H1 (cell line): ENCODE data around the gene MAP7D1. TPM values are rescaled to one million over a fixed set of nuclear protein-coding genes. Genes with fewer than 3 reads are reported as not detected.

Experiments used
- BACH1 ChIP-seq: IDR thresholded peaks from 2 replicates; pipeline ENCODE4 v1.6.1; 2012; ENCODE audit warnings: low read length, improper control_type of control experiment
- CREB1 ChIP-seq: IDR thresholded peaks from 2 replicates; pipeline ENCODE4 v1.6.1; 2012; ENCODE audit warnings: inconsistent platforms
- CTBP2 ChIP-seq: IDR thresholded peaks from 2 replicates; pipeline ENCODE4 v1.7.0; 2011; ENCODE audit warnings: borderline replicate concordance, mild to moderate bottlenecking, moderate library complexity, mixed read lengths, low read length; ENCODE audit not compliant: insufficient read depth, insufficient read length
- EP300 ChIP-seq, 2 experiments: IDR thresholded peaks; 1 replicate in 1 of 2; 2 replicates in 1 of 2; pipeline ENCODE4 v1.6.1; 2011 to 2012; ENCODE audit warnings: low read depth in 2 of 2, low read length in 2 of 2, mild to moderate bottlenecking in 2 of 2, borderline replicate concordance in 1 of 2, inconsistent platforms in 1 of 2, moderate library complexity in 1 of 2
- FOSL1 ChIP-seq: IDR thresholded peaks from 2 replicates; pipeline ENCODE4 v1.6.1; 2011; ENCODE audit warnings: mild to moderate bottlenecking, low read depth, low read length, moderate library complexity; ENCODE audit not compliant: insufficient read depth
- GABPA ChIP-seq: IDR thresholded peaks from 2 replicates; pipeline ENCODE4 v1.6.1; 2011; ENCODE audit warnings: mild to moderate bottlenecking, low read length, moderate library complexity, borderline replicate concordance; ENCODE audit not compliant: insufficient read depth
- GTF2F1 ChIP-seq: IDR thresholded peaks from 2 replicates; pipeline ENCODE4 v1.6.1; 2012; ENCODE audit warnings: low read depth, low read length, improper control_type of control experiment, borderline replicate concordance
- KDM4A ChIP-seq: IDR thresholded peaks from one replicate; pipeline ENCODE4 v1.7.1; 2012; ENCODE audit warnings: low read depth, mild to moderate bottlenecking, moderate library complexity, low read length, inconsistent platforms; ENCODE audit not compliant: severe bottlenecking
- NRF1 ChIP-seq: IDR thresholded peaks from 2 replicates; pipeline ENCODE4 v1.6.1; 2011; ENCODE audit warnings: mild to moderate bottlenecking, low read depth, low read length, improper control_type of control experiment
- PHF8 ChIP-seq: fragments of 200-600 bp; sonication (generic); conservative IDR thresholded peaks from 2 replicates; pipeline ENCODE4 v1.7.1; 2012; ENCODE audit warnings: low read depth, mild to moderate bottlenecking, inconsistent platforms, low read length, moderate library complexity
- RFX5 ChIP-seq: IDR thresholded peaks from 2 replicates; pipeline ENCODE4 v1.6.1; 2011; ENCODE audit warnings: low read depth, low read length, improper control_type of control experiment, borderline replicate concordance
- SAP30 ChIP-seq: fragments of 300-600 bp; sonication (generic); IDR thresholded peaks from 2 replicates; pipeline ENCODE4 v1.7.1; 2012; ENCODE audit warnings: low read length, moderate library complexity, mild to moderate bottlenecking, inconsistent platforms; ENCODE audit not compliant: insufficient read depth, insufficient replicate concordance
- TAF1 ChIP-seq: IDR thresholded peaks from 2 replicates; pipeline ENCODE4 v1.6.1; 2011; ENCODE audit warnings: mild to moderate bottlenecking, low read depth, low read length
- TAF7 ChIP-seq: optimal IDR thresholded peaks from 2 replicates; pipeline ENCODE3; 2011; ENCODE audit warnings: low read depth, mild to moderate bottlenecking, inconsistent platforms, low read length, moderate library complexity, borderline replicate concordance
- TBP ChIP-seq: IDR thresholded peaks from 2 replicates; pipeline ENCODE4 v1.6.1; 2011; ENCODE audit warnings: low read depth, low read length, improper control_type of control experiment
- TCF12 ChIP-seq: IDR thresholded peaks from 2 replicates; pipeline ENCODE4 v1.6.1; 2011; ENCODE audit warnings: low read depth, mild to moderate bottlenecking, low read length
- TEAD4 ChIP-seq: IDR thresholded peaks from 2 replicates; pipeline ENCODE4 v1.6.1; 2012; ENCODE audit warnings: low read depth, low read length, inconsistent platforms, mixed read lengths
- YY1 ChIP-seq: IDR thresholded peaks from 2 replicates; pipeline ENCODE4 v1.6.1; 2011; ENCODE audit warnings: low read depth, mild to moderate bottlenecking, low read length
- polyA plus RNA-seq, 7 experiments: library from polyadenylated mRNA; depleted of rRNA in 3 of 7; stranded (reverse) in 5 of 7; unstranded in 2 of 7; fragments of >200 nt in 5 of 7; fragments of 200-250 nt in 2 of 7; gene quantifications; 1 replicate in 5 of 7; 2 replicates in 1 of 7; 4 replicates in 1 of 7; pipeline versions ENCODE4 v1.2.1 to v1.2.3, GENCODE V29; 2011 to 2013; ENCODE audit warnings: missing spikeins in 2 of 7, mixed read lengths in 2 of 7
- total RNA-seq: library from RNA; stranded (reverse); fragmentation: NEBNext Ultra II Directional; extraction: Animal tissue kit (Norgen Biotek cat#: 25700); gene quantifications from 2 replicates; pipeline ENCODE4 v1.2.1, GENCODE V29; 2021
- TF ChIP-seq, protein P1 (sequence below): IDR thresholded peaks from 2 replicates; pipeline ENCODE4 v1.6.1; 2012; ENCODE audit warnings: inconsistent platforms
- TF ChIP-seq, protein P2 (sequence below): IDR thresholded peaks from 2 replicates; pipeline ENCODE4 v1.6.1; 2012; ENCODE audit warnings: low read length, inconsistent platforms

Gene MAP7D1
- total and polyA plus RNA-seq, 2 of the 8 experiments (the other 6 are each of a cell fraction or from before 2014, with no cell fraction given), result 18.2 to 52.4 TPM

DNA sequence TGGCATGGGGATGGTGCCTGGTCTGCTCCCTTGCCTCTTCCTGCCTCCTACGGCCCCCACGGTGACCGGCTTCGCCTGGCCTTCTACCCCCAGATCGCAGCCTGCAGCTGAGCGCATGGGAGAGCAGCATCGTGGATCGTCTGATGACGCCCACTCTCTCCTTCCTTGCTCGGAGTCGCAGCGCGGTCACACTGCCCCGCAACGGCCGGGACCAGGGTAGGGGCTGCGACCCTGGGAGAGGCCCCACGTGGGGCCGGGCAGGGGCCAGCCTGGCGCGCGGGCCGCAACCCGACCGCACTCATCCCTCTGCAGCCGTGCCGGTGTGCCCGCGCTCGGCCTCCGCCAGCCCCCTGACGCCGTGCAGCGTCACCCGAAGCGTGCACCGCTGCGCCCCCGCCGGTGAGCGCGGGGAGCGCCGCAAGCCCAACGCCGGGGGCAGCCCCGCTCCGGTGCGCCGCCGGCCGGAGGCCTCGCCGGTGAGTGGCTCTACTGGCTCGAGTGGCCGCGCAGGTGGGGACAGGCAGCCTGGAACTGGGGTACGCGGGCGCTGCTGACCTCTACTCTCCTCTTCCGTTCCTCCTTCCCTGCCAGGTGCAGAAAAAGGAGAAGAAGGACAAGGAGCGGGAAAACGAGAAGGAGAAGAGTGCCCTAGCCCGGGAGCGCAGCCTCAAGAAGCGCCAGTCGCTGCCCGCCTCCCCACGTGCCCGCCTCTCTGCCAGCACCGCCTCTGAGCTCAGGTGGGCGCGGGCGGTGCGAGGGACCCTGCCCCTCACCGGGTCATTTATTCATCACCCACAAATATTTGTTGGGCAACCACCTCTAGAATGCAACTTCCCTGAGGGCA lies 20.4 kb downstream of the MAP7D1 start (continued):
- TF ChIP-seq GTF2F1 (no peak), KDM4A (no peak), TAF7 (peak; percentile 34), PHF8 (no peak), BACH1 (peak; percentile 56), FOSL1 (no peak), NRF1 (no peak), TCF12 (no peak), SAP30 (no peak), EP300 (IDR thresholded peaks at IDR 0.05; ENCODE audit: borderline replicate concordance in 1 of 2, low read depth in 2 of 2, low read length in 2 of 2) (no peak), TEAD4 (no peak), CREB1 (peak; percentile 92), YY1 (peak; percentile 43; the same call in 1 of the 2 replicates), CTBP2 (no peak), TBP (0 out of 2 replicates have a peak, but pooled peaks have one; percentile 14), TAF1 (peak; percentile 57), RFX5 (no peak), GABPA (peak; percentile 75; the same call in 1 of the 2 replicates)
- TF ChIP-seq, protein P1, sequence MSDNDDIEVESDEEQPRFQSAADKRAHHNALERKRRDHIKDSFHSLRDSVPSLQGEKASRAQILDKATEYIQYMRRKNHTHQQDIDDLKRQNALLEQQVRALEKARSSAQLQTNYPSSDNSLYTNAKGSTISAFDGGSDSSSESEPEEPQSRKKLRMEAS, result peak; percentile 68; the same call in 1 of the 2 replicates
- TF ChIP-seq, protein P2, sequence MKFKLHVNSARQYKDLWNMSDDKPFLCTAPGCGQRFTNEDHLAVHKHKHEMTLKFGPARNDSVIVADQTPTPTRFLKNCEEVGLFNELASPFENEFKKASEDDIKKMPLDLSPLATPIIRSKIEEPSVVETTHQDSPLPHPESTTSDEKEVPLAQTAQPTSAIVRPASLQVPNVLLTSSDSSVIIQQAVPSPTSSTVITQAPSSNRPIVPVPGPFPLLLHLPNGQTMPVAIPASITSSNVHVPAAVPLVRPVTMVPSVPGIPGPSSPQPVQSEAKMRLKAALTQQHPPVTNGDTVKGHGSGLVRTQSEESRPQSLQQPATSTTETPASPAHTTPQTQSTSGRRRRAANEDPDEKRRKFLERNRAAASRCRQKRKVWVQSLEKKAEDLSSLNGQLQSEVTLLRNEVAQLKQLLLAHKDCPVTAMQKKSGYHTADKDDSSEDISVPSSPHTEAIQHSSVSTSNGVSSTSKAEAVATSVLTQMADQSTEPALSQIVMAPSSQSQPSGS, result no peak
